DND-41 (cell line): ENCODE data around the gene ZNF581.

ENCODE experiments used
- ATAC-seq: fragments of 200-7000 bp; cut with Tn5 transposase; 3 replicates; pipeline ENCODE4 v1.9.1; 2021; ENCODE audit warnings: low read depth; ENCODE audit not compliant: insufficient read depth
- DNase-seq: peaks from one replicate; pipeline ENCODE4 v3.0.0-alpha.2; 2020
- H2AFZ ChIP-seq: 2 replicates; pipeline ENCODE4 v1.6.0; 2012; ENCODE audit warnings: low read depth, low read length
- H3K27ac ChIP-seq: 2 replicates; pipeline ENCODE4 v1.5.1; 2012; ENCODE audit warnings: low read length, inconsistent platforms
- H3K27me3 ChIP-seq: fragments of 200-600 bp; sonication (generic); 2 replicates; pipeline ENCODE4 v1.6.0; 2012; ENCODE audit warnings: low read length, mild to moderate bottlenecking, inconsistent platforms; ENCODE audit not compliant: insufficient read depth, poor library complexity
- H3K36me3 ChIP-seq: 2 replicates; pipeline ENCODE4 v1.5.1; 2012; ENCODE audit warnings: low read length, inconsistent platforms; ENCODE audit not compliant: insufficient read depth
- H3K4me1 ChIP-seq: 2 replicates; pipeline ENCODE4 v1.5.1; 2012; ENCODE audit warnings: mild to moderate bottlenecking, low read length; ENCODE audit not compliant: insufficient read depth
- H3K4me2 ChIP-seq: 2 replicates; pipeline ENCODE4 v1.6.0; 2012; ENCODE audit warnings: mild to moderate bottlenecking, moderate library complexity, low read length, inconsistent platforms; ENCODE audit not compliant: insufficient read depth
- H3K4me3 ChIP-seq, 2 experiments: fragments of 200-600 bp in 1 of 2; shearing (Covaris generic) in 1 of 2; 2 replicates each; pipeline ENCODE4 v1.5.1; 2012 to 2016; ENCODE audit warnings: inconsistent platforms in 2 of 2, low read length in 2 of 2, mild to moderate bottlenecking in 2 of 2, low read depth in 1 of 2, moderate library complexity in 1 of 2
- H3K79me2 ChIP-seq: 2 replicates; pipeline ENCODE4 v1.6.0; 2012; ENCODE audit warnings: low read length, inconsistent platforms; ENCODE audit not compliant: insufficient read depth
- H3K9ac ChIP-seq: 2 replicates; pipeline ENCODE4 v1.6.0; 2012; ENCODE audit warnings: low read depth, mild to moderate bottlenecking, inconsistent platforms, low read length, moderate library complexity
- H3K9me3 ChIP-seq: 2 replicates; pipeline ENCODE4 v1.5.1; 2012; ENCODE audit warnings: low read length, moderate library complexity, mild to moderate bottlenecking, inconsistent platforms; ENCODE audit not compliant: insufficient read depth, severe bottlenecking
- H4K20me1 ChIP-seq: 2 replicates; pipeline ENCODE4 v1.6.0; 2012; ENCODE audit warnings: low read length; ENCODE audit not compliant: insufficient read depth
- EZH2 ChIP-seq: IDR thresholded peaks from 3 replicates; pipeline ENCODE4 v1.6.1; 2012; ENCODE audit warnings: borderline replicate concordance, low read depth, mild to moderate bottlenecking, moderate library complexity, low read length, inconsistent platforms; ENCODE audit not compliant: severe bottlenecking
- TF ChIP-seq, protein P1 (sequence below): IDR thresholded peaks from 2 replicates; pipeline ENCODE4 v1.5.1; 2012; ENCODE audit warnings: borderline replicate concordance, low read length, moderate library complexity, mild to moderate bottlenecking; ENCODE audit not compliant: poor library complexity, severe bottlenecking; ENCODE audit errors: extremely low read depth

ZNF581 gene

DNA sequence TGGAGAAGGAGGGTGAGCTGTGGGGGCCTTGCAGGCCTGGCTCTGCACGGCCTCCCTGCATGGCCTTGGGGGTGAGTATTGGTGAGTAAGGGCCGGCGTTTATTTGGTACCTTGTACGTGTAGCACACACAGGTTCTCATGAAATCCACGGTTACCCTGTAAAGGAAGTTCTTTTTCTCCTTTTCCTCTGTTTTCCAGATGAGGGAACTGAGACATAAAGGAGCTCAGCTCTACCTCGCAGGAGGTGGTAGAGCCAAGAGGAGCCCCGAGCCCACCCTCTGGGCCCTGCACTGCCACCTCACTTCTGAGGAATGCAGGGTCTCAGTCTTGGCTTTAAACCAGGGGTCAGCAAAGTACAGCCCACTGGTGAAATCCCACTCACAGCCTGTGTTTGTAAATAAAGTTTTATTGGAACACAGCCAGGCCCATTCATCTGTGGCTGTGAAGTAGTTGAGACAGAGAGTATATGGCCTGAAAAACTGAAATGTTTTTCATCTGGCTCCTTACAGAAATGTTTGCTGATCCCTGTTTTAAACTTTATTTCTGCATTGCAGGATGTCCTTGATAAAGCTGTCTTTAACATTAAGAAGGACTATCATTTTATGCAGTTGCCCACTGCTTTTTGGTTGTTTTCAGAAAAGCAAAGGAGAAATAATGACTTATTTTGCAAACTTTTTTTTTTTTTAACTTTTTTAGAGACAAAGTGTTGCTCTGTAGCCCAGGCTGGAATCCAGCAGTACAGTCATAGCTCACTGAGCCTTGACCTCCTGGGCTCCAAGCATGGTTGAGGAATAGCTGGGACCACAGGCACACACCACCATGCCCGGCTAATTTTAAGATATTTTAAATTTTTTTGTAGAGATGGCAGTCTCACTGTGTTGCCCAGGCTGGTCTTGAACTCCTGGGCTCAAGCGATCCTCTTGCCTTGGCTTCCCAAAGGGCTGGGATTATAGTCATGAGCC is 38.0 kb downstream of the ZNF581 start:
- Histone ChIP-seq H3K27me3 (no peaks in the 10 kb centered on the region), H3K4me1 (peaks cover 19% of the 10 kb centered on the region), H3K9ac (no peak overlapping the region), H3K79me2 (peaks cover 87% of the 10 kb centered on the region), H3K36me3 (peaks cover 91% of the 10 kb centered on the region), H3K4me3 (no peak overlapping the region), H3K4me2 (no peak overlapping the region), H3K9me3 (no peaks in the 10 kb centered on the region), H4K20me1 (peaks cover 74% of the 10 kb centered on the region), H3K27ac (no peak overlapping the region), H2AFZ (no peak overlapping the region)
- DNase-seq (no peak), ATAC-seq (no peak)
- no peak for TF ChIP-seq EZH2
- TF ChIP-seq, protein P1, sequence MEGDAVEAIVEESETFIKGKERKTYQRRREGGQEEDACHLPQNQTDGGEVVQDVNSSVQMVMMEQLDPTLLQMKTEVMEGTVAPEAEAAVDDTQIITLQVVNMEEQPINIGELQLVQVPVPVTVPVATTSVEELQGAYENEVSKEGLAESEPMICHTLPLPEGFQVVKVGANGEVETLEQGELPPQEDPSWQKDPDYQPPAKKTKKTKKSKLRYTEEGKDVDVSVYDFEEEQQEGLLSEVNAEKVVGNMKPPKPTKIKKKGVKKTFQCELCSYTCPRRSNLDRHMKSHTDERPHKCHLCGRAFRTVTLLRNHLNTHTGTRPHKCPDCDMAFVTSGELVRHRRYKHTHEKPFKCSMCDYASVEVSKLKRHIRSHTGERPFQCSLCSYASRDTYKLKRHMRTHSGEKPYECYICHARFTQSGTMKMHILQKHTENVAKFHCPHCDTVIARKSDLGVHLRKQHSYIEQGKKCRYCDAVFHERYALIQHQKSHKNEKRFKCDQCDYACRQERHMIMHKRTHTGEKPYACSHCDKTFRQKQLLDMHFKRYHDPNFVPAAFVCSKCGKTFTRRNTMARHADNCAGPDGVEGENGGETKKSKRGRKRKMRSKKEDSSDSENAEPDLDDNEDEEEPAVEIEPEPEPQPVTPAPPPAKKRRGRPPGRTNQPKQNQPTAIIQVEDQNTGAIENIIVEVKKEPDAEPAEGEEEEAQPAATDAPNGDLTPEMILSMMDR: no peak

DNA sequence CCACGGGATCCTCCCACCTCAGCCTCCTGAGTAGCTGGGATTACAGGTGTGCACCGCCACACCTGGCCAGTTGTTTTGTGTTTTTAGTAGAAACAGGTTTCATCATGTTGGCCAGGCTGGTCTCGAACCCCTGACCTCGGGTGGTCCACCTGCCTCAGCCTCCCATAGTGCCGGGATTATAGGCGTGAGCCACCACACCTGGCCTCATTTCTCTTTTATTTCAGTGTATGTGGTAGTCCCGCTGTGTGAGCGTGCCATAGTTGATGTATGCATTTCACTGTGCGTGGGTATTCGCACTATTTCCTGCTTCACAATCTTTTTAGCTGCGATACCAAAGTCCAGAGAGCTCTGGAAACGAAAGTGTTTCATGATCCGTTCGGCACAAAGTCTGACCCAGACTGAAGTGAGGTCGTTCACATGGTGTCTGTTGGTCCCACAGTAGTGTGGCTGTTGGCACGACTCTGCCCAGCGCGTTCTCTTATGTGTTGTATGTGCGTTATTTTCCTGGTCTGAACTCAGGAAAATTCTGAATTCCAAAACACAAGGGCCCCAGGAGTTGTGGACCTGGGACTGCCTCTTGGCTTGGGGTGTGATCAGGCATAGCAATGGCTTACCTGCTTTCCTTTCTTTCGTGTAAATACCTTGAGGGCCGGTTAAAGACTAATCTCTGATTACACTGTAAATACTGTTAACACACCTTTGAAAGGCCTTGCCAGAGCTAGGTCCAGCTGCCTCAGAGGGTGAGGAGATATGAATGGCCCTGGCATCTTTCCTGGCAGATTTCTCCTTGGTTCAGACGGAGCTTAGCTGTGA is 40.2 kb downstream of the ZNF581 start:
- H3K9me3 ChIP-seq: no peaks in the 10 kb centered on the region
- no peak for DNase-seq
- no peak overlapping the region for H3K27ac ChIP-seq
- no peaks in the 10 kb centered on the region for H3K4me1 ChIP-seq
- H3K9ac ChIP-seq: no peak overlapping the region
- TF ChIP-seq, protein P1: no peak
- TF ChIP-seq EZH2: no peak
- peaks cover 90% of the 10 kb centered on the region for H3K36me3 ChIP-seq
- H3K4me2 ChIP-seq: no peak overlapping the region
- H2AFZ ChIP-seq: no peak overlapping the region
- H3K79me2 ChIP-seq: peaks cover 75% of the 10 kb centered on the region
- no peak overlapping the region for H3K4me3 ChIP-seq
- no peak for ATAC-seq
- H3K27me3 ChIP-seq: no peaks in the 10 kb centered on the region
- H4K20me1 ChIP-seq: peaks cover 70% of the 10 kb centered on the region

DNA sequence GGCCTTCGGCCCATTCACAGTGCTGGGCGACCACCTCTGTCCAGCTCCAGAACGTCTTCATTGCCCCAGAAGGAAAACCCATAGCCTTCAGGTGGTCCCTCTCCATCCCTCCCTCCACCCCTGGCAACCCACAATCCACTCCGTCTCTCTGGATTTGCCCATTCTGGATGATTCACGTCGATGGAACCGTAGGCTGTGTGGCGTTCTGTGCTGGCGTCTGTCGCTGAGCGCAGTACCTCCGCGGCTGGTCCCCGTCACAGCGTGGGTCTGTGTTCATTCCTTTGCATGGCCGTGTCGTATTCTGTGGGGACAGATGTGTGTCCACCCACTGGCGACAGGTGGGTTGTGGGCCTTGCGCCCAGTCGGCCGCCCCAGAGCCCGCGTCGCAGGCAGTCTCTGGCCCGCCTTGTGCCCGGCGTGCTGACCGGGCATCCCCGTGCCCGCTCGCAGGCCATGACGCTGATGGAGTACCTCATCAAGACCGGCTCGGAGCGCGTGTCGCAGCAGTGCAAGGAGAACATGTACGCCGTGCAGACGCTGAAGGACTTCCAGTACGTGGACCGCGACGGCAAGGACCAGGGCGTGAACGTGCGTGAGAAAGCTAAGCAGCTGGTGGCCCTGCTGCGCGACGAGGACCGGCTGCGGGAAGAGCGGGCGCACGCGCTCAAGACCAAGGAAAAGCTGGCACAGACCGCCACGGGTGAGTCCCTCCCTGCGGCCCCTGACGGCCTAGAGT is 41.7 kb downstream of the ZNF581 start:
- Histone ChIP-seq H3K27me3 (no peaks in the 10 kb centered on the region), H4K20me1 (peaks cover 65% of the 10 kb centered on the region), H3K9ac (no peak overlapping the region), H2AFZ (no peak overlapping the region), H3K4me2 (no peak overlapping the region), H3K36me3 (peaks cover 90% of the 10 kb centered on the region), H3K9me3 (no peaks in the 10 kb centered on the region), H3K27ac (no peak overlapping the region), H3K4me1 (no peaks in the 10 kb centered on the region), H3K4me3 (no peak overlapping the region), H3K79me2 (peaks cover 60% of the 10 kb centered on the region)
- no peak for TF ChIP-seq EZH2
- TF ChIP-seq, protein P1: no peak
- DNase-seq (no peak), ATAC-seq (no peak)
